ENCODE results near the gene YIPF4. TPM values are rescaled to one million over a fixed set of nuclear protein-coding genes. Genes with fewer than 3 reads are reported as not detected.

Gene YIPF4
- total RNA-seq, 1 experiment from 2014 or later, result 42.4 TPM

- Histone ChIP-seq H3K9me2 (ENCODE audit: insufficient read depth) (no peaks in the 10 kb centered on the region), H3K9me3 (ENCODE audit: insufficient read depth, low read depth) (no peaks in the 10 kb centered on the region), H3K27me3 (ENCODE audit: insufficient read depth, low read depth) (no peaks in the 10 kb centered on the region), H3K4me1 (replicated peaks; ENCODE audit: insufficient read depth) (no peaks in the 10 kb centered on the region), H3K27ac (no peak overlapping the region), H2AFZ (no peak overlapping the region), H3F3A (ENCODE audit: insufficient read depth, low read depth) (no peaks in the 10 kb centered on the region), H3K4me2 (no peak overlapping the region), H3K4me3 (no peak overlapping the region), H3K79me2 (ENCODE audit: low read depth) (no peaks in the 10 kb centered on the region), H4K20me1 (ENCODE audit: insufficient read depth) (no peaks in the 10 kb centered on the region), H3K36me3 (ENCODE audit: low read depth) (no peaks in the 10 kb centered on the region)
- intact Hi-C loops (cut with micrococcal nuclease; ENCODE audit: unreplicated experiment), result no loop called here
- POLR2A ChIA-PET (ENCODE audit: unreplicated experiment), result no interaction called here
- DNase-seq, result no peak
- TF ChIP-seq CTCF (conservative IDR thresholded peaks at IDR 0.05) (no peak), EZH2 (IDR thresholded peaks at IDR 0.05; ENCODE audit: low read depth) (no peak)
- BruUV-seq (replicated peaks), result no TSS peak
- CTCF ChIA-PET, result no interaction called here
These were observed 19.5 kb upstream of the YIPF4 start for GRCh38 chr2:32258242-32258641.

GRCh38 chr2:32260376-32260775 is 17.3 kb upstream of the YIPF4 start:
- Histone ChIP-seq H3K4me1 (replicated peaks; ENCODE audit: insufficient read depth) (no peaks in the 10 kb centered on the region), H2AFZ (no peak overlapping the region), H3K4me3 (no peak overlapping the region), H3K79me2 (ENCODE audit: low read depth) (no peaks in the 10 kb centered on the region), H3F3A (ENCODE audit: insufficient read depth, low read depth) (no peaks in the 10 kb centered on the region), H3K27me3 (ENCODE audit: insufficient read depth, low read depth) (no peaks in the 10 kb centered on the region), H3K27ac (no peak overlapping the region), H3K4me2 (no peak overlapping the region), H3K9me2 (ENCODE audit: insufficient read depth) (no peaks in the 10 kb centered on the region), H3K36me3 (ENCODE audit: low read depth) (no peaks in the 10 kb centered on the region), H4K20me1 (ENCODE audit: insufficient read depth) (no peaks in the 10 kb centered on the region), H3K9me3 (ENCODE audit: insufficient read depth, low read depth) (no peaks in the 10 kb centered on the region)
- POLR2A ChIA-PET (ENCODE audit: unreplicated experiment), result no interaction called here
- CTCF ChIA-PET, result no interaction called here
- no peak for DNase-seq
- BruUV-seq (replicated peaks), result no TSS peak
- intact Hi-C loops (cut with micrococcal nuclease; ENCODE audit: unreplicated experiment), result no loop called here
- TF ChIP-seq CTCF (conservative IDR thresholded peaks at IDR 0.05) (no peak), EZH2 (IDR thresholded peaks at IDR 0.05; ENCODE audit: low read depth) (no peak)

- ChIA-PET POLR2A (ENCODE audit: unreplicated experiment) (no interaction called here), CTCF (no interaction called here)
- no peaks in the 10 kb centered on the region for H4K20me1 ChIP-seq (ENCODE audit: insufficient read depth)
- no peaks in the 10 kb centered on the region for H3K4me1 ChIP-seq (replicated peaks; ENCODE audit: insufficient read depth)
- no peak for DNase-seq
- H3K36me3 ChIP-seq (ENCODE audit: low read depth), result no peaks in the 10 kb centered on the region
- H3K9me3 ChIP-seq (ENCODE audit: insufficient read depth, low read depth), result no peaks in the 10 kb centered on the region
- no peaks in the 10 kb centered on the region for H3K79me2 ChIP-seq (ENCODE audit: low read depth)
- H3K27me3 ChIP-seq (ENCODE audit: insufficient read depth, low read depth), result no peaks in the 10 kb centered on the region
- H3K9me2 ChIP-seq (ENCODE audit: insufficient read depth), result no peaks in the 10 kb centered on the region
- no peaks in the 10 kb centered on the region for H3F3A ChIP-seq (ENCODE audit: insufficient read depth, low read depth)
- intact Hi-C loops (cut with micrococcal nuclease; ENCODE audit: unreplicated experiment), result no loop called here
- no peak overlapping the region for H3K4me2 ChIP-seq
- no peak overlapping the region for H3K27ac ChIP-seq
- no peak overlapping the region for H3K4me3 ChIP-seq
- no peak overlapping the region for H2AFZ ChIP-seq
- BruUV-seq (replicated peaks), result no TSS peak
- TF ChIP-seq EZH2 (IDR thresholded peaks at IDR 0.05; ENCODE audit: low read depth), result no peak
- TF ChIP-seq CTCF (conservative IDR thresholded peaks at IDR 0.05), result no peak
These were observed 15.6 kb upstream of the YIPF4 start for GRCh38 chr2:32262105-32262504.

All from PC-9 (cell line).